NCI-H526 (cell line): ENCODE measurements around the gene SYNJ2BP.

Experiments
- DNase-seq, 2 experiments: peaks; one replicate each; lab custom pipeline; 2025; lab: John Stamatoyannopoulos, UW

Gene SYNJ2BP

DNA sequence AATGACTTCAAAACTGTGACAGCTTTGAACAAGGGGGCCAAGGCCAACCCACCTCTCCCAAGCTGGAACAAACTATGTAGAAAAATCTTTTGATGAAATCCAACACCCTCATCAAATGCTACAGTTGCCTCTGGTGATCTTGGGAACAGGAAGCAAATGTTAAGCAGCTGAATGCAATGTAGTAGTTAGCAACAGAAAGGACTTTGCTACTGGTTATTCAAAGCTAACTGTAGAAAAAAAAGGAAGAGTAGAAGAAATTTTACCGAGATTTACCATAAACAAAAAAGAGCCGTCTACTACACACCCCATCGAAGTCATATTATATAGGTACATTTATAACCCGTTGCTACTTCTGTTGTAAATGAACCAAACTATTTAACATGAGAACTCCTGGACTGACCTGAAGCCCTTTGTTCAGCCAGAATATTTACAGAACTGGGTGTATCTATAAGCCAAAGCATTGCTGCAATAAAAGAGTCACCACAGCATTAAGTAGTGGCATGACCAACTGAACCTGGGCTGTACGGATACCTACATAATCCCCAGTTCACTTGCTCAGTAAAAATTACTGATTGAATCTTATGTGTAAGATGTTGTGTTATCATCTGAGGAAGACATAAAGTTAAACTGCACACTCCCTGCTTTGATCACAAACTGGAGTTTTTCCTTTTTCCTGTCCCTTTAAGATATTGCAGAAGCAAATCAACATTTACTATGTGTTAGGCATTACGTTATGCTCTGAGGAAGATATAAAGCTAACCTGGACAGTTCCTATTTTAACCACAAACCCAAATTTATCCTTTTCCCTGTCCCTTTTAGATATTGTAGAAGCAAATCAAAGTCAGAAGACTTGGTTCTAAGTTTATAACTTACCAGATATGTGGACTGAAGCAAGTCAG, 25.1 kb downstream of the SYNJ2BP start:
- no peak for DNase-seq

GRCh38 chr14:70382536-70382935, 34.4 kb downstream of the SYNJ2BP start:
- DNase-seq: no peak

DNA sequence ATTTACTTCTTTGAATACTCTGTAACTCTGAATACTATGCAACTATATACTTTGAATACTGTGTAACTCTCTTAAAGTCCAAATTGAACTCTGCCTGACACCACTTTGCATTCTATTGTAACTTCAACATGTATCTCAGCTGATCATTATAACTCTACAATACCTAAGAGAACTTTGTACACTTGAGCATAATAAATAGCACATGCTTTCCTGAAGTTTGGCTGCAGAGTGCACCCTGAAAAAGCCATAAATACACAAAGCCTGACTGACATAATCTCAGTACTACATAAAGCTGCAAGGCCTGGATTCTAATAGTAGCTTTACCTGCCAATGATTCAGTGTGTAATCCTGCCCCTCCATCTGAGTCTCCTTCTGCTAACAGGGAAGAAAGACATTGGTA, 36.1 kb downstream of the SYNJ2BP start:
- no peak for DNase-seq

DNA sequence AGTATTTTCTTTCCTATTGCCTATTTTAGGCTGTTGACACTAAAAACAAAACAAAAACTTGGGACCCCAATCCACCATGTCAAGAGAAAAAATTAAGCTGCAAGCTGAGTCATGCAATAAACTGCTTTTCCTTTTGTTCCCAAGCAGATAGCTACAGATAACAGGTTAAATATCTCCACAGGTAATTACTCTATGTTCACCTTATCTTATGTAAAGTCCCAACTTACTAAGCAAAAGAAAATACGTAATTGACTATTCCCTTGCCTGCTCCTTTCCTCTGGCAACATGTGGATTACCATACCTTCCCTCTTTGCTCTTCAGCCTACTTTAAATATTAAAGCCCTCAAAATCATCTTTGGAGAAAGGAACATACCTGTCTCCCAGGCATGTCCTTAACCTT, 38.2 kb downstream of the SYNJ2BP start:
- DNase-seq: no peak
